ENCODE measurements around the gene ADAMTSL3. TPM values are rescaled to one million over a fixed set of nuclear protein-coding genes. Genes with fewer than 3 reads are reported as not detected.

ADAMTSL3 gene
- polyA plus RNA-seq, 1 of the 3 experiments (the other 2 are of a cell fraction), result 0.02 TPM

DNA sequence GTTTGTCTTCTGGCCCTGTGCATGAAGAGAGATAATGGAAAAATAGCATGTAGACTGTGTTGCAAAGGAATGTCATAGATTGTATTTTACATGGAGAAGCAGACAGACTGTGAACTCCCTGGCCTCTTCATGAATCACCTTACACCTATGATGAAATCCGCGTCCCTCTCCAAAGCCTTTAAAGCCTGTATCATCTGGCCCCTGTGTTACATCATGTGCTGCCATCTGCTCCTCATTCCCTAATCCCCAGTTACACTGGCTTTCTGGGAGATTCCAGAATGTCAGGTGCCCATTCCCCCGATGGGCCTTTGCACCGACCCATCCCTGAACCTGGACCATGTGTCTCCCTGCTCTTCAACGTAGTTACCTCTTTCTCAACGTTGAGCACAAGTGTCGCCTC lies 190.8 kb downstream of the ADAMTSL3 start:
- no peaks in the 10 kb centered on the region; a peak in 1 of 4 replicates for H3K4me1 ChIP-seq (ENCODE audit: control insufficient read depth in 1 of 2, insufficient read depth in 2 of 2, low read depth in 1 of 2, low read length in 1 of 2)
- H3F3A ChIP-seq (replicated peaks; ENCODE audit: insufficient read depth), result no peaks in the 10 kb centered on the region
- no peaks in the 10 kb centered on the region for H4K20me1 ChIP-seq (ENCODE audit: insufficient read depth)
- H3K4me2 ChIP-seq, result no peak overlapping the region
- H3K36me3 ChIP-seq (replicated peaks in 1 of 2; ENCODE audit: control insufficient read depth in 1 of 2, insufficient read depth in 2 of 2, low read length in 1 of 2), result no peaks in the 10 kb centered on the region
- no peak overlapping the region for H3K4me3 ChIP-seq (ENCODE audit: low read depth in 2 of 2, low read length in 1 of 2)
- no peak overlapping the region for H3K9ac ChIP-seq
- CTCF ChIA-PET, result interaction anchor here (1.0 kb wide), 1 partner anchor 8 kb away, joined by 4 read pairs; no protein-coding TSS in a partner anchor
- POLR2A ChIA-PET, result no interaction called here
- no peaks in the 10 kb centered on the region for H3K9me2 ChIP-seq
- 33% methylated on average over 7 of the region's 7 CpGs for WGBS (ENCODE audit: low lambda C conversion rate)
- no peak overlapping the region for H2AFZ ChIP-seq (ENCODE audit: low read depth)
- no peaks in the 10 kb centered on the region for H3K9me3 ChIP-seq
- no peak for DNase-seq
- no peak for TF ChIP-seq MXI1 (IDR thresholded peaks at IDR 0.05; ENCODE audit: low read depth, low read length)
- TF ChIP-seq, protein P1, sequence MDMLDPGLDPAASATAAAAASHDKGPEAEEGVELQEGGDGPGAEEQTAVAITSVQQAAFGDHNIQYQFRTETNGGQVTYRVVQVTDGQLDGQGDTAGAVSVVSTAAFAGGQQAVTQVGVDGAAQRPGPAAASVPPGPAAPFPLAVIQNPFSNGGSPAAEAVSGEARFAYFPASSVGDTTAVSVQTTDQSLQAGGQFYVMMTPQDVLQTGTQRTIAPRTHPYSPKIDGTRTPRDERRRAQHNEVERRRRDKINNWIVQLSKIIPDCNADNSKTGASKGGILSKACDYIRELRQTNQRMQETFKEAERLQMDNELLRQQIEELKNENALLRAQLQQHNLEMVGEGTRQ (IDR thresholded peaks at IDR 0.05; ENCODE audit: borderline replicate concordance, low read depth, low read length), result no peak
- no peak for TF ChIP-seq RCOR1 (IDR thresholded peaks at IDR 0.05; ENCODE audit: low read length)
- TF ChIP-seq TEAD4 (IDR thresholded peaks at IDR 0.05; ENCODE audit: borderline replicate concordance, insufficient read depth), result no peak
- no peak for TF ChIP-seq ELF1 (IDR thresholded peaks at IDR 0.05)
- TF ChIP-seq SIN3A (IDR thresholded peaks at IDR 0.05; ENCODE audit: borderline replicate concordance, low read depth, low read length), result no peak
- no peak for TF ChIP-seq FOSL2 (IDR thresholded peaks at IDR 0.05; ENCODE audit: borderline replicate concordance, low read depth)
- TF ChIP-seq, protein P2, sequence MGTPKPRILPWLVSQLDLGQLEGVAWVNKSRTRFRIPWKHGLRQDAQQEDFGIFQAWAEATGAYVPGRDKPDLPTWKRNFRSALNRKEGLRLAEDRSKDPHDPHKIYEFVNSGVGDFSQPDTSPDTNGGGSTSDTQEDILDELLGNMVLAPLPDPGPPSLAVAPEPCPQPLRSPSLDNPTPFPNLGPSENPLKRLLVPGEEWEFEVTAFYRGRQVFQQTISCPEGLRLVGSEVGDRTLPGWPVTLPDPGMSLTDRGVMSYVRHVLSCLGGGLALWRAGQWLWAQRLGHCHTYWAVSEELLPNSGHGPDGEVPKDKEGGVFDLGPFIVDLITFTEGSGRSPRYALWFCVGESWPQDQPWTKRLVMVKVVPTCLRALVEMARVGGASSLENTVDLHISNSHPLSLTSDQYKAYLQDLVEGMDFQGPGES (IDR thresholded peaks at IDR 0.05; ENCODE audit: low read depth, low read length), result no peak
- H3K27me3 ChIP-seq (ENCODE audit: insufficient read depth), result no peaks in the 10 kb centered on the region
- no peaks in the 10 kb centered on the region for H3K79me2 ChIP-seq (ENCODE audit: insufficient read depth)
- no peak overlapping the region for H3K27ac ChIP-seq (ENCODE audit: low read depth in 2 of 2, low read length in 1 of 2)

DNA sequence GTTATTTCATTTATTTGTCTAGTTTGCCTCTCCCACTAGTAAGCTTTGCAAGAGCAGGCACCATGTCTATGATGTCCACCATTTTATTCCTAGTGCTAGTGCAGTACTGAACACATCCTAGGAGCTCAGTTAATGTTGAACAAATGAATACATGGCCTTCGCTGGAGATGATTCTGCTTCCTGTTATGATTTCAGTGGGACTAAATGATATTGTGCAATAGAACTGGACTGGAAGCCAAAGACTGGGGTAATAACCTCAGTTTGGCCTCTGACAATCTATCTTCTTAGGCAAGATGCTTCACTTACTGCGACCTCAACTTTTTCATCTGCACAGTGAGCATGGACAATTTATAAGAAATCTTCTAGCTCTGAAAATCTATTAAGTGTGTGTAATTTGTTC lies 191.3 kb downstream of the ADAMTSL3 start:
- CTCF ChIA-PET, result interaction anchor here (1.0 kb wide), 1 partner anchor 9 kb away, joined by 4 read pairs; no protein-coding TSS in a partner anchor
- no peak overlapping the region for H3K4me3 ChIP-seq (ENCODE audit: low read depth in 2 of 2, low read length in 1 of 2)
- H4K20me1 ChIP-seq (ENCODE audit: insufficient read depth), result no peaks in the 10 kb centered on the region
- no peaks in the 10 kb centered on the region; a peak in 1 of 4 replicates for H3K4me1 ChIP-seq (ENCODE audit: control insufficient read depth in 1 of 2, insufficient read depth in 2 of 2, low read depth in 1 of 2, low read length in 1 of 2)
- H3K9me2 ChIP-seq, result no peaks in the 10 kb centered on the region
- DNase-seq, result no peak
- H3K9me3 ChIP-seq, result no peaks in the 10 kb centered on the region
- TF ChIP-seq, protein P3, sequence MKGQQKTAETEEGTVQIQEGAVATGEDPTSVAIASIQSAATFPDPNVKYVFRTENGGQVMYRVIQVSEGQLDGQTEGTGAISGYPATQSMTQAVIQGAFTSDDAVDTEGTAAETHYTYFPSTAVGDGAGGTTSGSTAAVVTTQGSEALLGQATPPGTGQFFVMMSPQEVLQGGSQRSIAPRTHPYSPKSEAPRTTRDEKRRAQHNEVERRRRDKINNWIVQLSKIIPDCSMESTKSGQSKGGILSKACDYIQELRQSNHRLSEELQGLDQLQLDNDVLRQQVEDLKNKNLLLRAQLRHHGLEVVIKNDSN (IDR thresholded peaks at IDR 0.05; ENCODE audit: borderline replicate concordance, low read depth), result no peak
- TF ChIP-seq TAF1 (IDR thresholded peaks at IDR 0.05; ENCODE audit: borderline replicate concordance, low read depth, low read length) (no peak), EP300 (IDR thresholded peaks at IDR 0.05; ENCODE audit: borderline replicate concordance in 1 of 2, low read depth in 1 of 2, low read length in 1 of 2) (no peak), YY1 (IDR thresholded peaks at IDR 0.05; ENCODE audit: low read depth) (no peak), SIN3A (IDR thresholded peaks at IDR 0.05; ENCODE audit: borderline replicate concordance, low read depth, low read length) (no peak), POLR2AphosphoS5 (IDR thresholded peaks at IDR 0.05; ENCODE audit: low read depth, low read length) (no peak), MXI1 (IDR thresholded peaks at IDR 0.05; ENCODE audit: low read depth, low read length) (no peak), MEF2A (IDR thresholded peaks at IDR 0.05; ENCODE audit: borderline replicate concordance, low read depth) (no peak), GABPA (IDR thresholded peaks at IDR 0.05; ENCODE audit: low read depth) (no peak), RFX5 (IDR thresholded peaks at IDR 0.05; ENCODE audit: low read length) (no peak), RXRA (IDR thresholded peaks at IDR 0.05; ENCODE audit: borderline replicate concordance, low read depth) (no peak)
- TF ChIP-seq, protein P4, sequence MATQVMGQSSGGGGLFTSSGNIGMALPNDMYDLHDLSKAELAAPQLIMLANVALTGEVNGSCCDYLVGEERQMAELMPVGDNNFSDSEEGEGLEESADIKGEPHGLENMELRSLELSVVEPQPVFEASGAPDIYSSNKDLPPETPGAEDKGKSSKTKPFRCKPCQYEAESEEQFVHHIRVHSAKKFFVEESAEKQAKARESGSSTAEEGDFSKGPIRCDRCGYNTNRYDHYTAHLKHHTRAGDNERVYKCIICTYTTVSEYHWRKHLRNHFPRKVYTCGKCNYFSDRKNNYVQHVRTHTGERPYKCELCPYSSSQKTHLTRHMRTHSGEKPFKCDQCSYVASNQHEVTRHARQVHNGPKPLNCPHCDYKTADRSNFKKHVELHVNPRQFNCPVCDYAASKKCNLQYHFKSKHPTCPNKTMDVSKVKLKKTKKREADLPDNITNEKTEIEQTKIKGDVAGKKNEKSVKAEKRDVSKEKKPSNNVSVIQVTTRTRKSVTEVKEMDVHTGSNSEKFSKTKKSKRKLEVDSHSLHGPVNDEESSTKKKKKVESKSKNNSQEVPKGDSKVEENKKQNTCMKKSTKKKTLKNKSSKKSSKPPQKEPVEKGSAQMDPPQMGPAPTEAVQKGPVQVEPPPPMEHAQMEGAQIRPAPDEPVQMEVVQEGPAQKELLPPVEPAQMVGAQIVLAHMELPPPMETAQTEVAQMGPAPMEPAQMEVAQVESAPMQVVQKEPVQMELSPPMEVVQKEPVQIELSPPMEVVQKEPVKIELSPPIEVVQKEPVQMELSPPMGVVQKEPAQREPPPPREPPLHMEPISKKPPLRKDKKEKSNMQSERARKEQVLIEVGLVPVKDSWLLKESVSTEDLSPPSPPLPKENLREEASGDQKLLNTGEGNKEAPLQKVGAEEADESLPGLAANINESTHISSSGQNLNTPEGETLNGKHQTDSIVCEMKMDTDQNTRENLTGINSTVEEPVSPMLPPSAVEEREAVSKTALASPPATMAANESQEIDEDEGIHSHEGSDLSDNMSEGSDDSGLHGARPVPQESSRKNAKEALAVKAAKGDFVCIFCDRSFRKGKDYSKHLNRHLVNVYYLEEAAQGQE (IDR thresholded peaks at IDR 0.05; ENCODE audit: low read depth, low read length), result no peak
- TF ChIP-seq, protein P5, sequence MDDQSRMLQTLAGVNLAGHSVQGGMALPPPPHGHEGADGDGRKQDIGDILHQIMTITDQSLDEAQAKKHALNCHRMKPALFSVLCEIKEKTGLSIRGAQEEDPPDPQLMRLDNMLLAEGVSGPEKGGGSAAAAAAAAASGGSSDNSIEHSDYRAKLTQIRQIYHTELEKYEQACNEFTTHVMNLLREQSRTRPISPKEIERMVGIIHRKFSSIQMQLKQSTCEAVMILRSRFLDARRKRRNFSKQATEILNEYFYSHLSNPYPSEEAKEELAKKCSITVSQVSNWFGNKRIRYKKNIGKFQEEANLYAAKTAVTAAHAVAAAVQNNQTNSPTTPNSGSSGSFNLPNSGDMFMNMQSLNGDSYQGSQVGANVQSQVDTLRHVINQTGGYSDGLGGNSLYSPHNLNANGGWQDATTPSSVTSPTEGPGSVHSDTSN (IDR thresholded peaks at IDR 0.05), result no peak
- no peak overlapping the region for H3K9ac ChIP-seq
- no peaks in the 10 kb centered on the region for H3K27me3 ChIP-seq (ENCODE audit: insufficient read depth)
- 0% methylated on average over 2 of the region's 2 CpGs for WGBS (ENCODE audit: low lambda C conversion rate)
- H2AFZ ChIP-seq (ENCODE audit: low read depth), result no peak overlapping the region
- POLR2A ChIA-PET, result no interaction called here
- no peaks in the 10 kb centered on the region for H3F3A ChIP-seq (replicated peaks; ENCODE audit: insufficient read depth)
- no peaks in the 10 kb centered on the region for H3K36me3 ChIP-seq (replicated peaks in 1 of 2; ENCODE audit: control insufficient read depth in 1 of 2, insufficient read depth in 2 of 2, low read length in 1 of 2)
- H3K79me2 ChIP-seq (ENCODE audit: insufficient read depth), result no peaks in the 10 kb centered on the region
- no peak overlapping the region for H3K27ac ChIP-seq (ENCODE audit: low read depth in 2 of 2, low read length in 1 of 2)
- no peak overlapping the region for H3K4me2 ChIP-seq

Measured in SK-N-SH (cell line).